HG03378 (cell line): ENCODE data around the gene YAE1.
A peak's percentile ranks its signal among the peaks of the same experiment; 100 is the strongest.
"Not testable (repeated sequence)": the region's sequence is repeated elsewhere in the genome, so short reads cannot be mapped to it uniquely, and the experiment has no call there.

Experiments
- ATAC-seq: cut with Tn5 transposase; IDR thresholded peaks from one replicate; pipeline ENCODE4 v1.9.1; 2021; ENCODE audit warnings: mild to moderate bottlenecking, moderate library complexity; ENCODE audit not compliant: unreplicated experiment

YAE1 gene, protein sequence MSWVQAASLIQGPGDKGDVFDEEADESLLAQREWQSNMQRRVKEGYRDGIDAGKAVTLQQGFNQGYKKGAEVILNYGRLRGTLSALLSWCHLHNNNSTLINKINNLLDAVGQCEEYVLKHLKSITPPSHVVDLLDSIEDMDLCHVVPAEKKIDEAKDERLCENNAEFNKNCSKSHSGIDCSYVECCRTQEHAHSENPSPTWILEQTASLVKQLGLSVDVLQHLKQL

DNA sequence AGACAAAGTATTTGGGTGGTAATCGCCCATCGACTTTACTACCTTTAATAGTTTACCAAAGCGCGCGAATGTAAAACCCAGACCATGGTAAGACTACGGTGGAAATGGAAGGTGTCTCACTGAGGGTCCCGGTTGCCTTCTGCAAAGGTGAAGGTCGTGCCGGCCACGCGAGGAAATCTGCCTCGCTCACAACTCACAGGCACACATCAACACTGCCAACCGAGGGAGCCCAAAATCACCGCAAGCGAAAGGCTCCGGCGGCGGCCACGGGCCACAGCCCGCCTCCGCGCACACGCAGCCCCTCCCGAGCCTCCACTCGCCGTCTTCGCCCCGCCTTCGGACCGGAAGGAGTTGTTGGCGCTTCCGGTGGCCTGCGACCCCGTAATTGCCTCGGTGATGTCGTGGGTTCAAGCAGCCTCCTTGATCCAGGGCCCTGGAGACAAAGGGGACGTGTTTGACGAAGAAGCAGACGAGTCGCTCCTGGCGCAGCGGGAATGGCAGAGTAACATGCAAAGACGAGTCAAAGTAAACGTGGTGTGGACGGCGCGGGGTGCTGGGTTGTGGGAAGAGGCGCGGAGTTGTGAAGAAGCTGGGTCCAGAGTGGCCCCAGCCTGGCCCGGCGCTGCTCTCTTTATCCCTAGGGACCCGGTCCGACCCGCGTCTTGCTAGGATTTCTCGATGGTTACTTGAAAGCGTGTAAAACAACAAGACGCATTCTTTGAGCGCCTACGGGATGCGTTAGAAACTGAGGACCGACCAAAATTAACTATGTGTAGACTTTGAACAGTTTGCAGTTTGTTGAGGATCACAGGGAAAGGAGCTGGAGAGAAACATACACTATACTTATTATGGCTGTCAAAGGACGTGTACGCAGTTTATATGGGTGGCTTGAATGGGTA lies at the start of gene YAE1:
YAE1 (plus strand) TSS at position 382 of the 899 bp plus-strand sequence; CDS start at position 397, 15 bp downstream.
- peak; percentile 93 for ATAC-seq

DNA sequence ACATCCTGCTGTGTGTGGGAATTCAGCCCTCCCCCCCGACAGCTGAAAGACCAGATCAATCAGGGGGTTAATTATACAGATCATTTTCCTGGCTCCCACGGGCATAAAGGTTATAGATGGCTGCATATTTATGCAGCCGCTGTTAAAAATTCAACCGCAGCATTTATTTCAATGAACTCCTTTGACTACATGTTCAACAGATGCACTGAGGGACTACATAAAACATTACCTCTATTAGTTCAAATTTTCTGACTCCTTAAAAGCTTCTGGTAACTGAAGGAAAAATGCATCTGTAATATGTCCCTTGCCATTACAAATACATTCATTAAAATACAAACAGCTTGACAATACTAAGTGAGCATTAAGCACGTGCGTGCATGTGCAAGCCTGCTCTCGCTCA lies 49.7 kb upstream of the YAE1 start:
- ATAC-seq, result no peak

DNA sequence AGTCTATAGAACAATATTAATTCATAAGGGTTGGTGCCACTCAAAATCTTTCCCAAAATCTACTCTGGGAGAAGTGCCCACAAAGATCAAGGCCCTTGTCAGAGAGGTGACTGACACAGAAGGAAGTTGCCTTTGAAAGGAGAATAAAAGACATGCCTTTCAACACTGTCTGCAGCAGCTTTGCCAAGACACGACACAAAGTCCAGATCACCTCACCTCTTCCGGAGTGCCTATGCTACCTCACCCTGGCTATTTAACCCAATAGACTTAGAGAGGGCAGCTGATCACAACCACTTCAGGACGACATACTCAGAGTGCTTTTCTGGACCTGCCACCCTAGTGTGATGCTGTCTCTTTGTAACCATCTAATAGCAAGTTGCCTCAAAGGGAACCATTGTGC lies 49.0 kb upstream of the YAE1 start:
- no peak for ATAC-seq

DNA sequence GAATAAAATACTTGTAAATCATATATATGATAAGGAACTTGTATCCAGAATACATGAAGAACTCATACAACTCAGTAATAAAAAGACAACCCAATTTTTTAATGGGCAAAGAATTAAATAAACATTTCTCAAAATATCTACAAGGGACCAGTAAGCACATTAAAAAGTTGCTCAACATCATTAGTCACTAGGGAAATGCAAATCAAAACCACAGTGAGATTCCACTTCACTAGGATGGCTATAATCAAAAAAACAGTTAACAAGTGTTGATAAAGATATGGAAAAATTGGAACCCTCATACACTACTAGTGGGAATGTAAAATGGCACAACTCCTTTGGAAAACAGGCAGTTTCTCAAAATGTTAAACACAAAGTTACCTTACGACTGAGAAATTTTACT lies 40.3 kb upstream of the YAE1 start:
- no peak for ATAC-seq

DNA sequence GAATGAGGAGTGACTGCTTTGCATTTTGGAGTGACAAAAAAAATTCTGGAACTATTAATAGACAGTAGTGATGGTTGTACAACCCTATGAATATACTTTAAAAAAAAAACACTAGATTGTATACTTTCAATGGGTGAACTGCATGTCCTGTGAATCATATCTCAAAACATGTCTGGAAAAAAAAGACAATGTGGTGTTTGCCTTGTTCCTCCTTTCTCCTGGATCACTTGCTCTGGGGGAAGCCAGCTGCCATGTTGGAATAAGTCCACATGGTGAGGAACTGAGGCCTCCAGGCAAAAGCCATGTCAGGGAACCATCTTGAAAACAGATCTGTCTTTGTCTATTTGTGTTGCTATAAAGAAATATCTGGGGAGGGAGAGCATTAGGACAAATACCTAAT lies 39.5 kb upstream of the YAE1 start:
- no peak for ATAC-seq

DNA sequence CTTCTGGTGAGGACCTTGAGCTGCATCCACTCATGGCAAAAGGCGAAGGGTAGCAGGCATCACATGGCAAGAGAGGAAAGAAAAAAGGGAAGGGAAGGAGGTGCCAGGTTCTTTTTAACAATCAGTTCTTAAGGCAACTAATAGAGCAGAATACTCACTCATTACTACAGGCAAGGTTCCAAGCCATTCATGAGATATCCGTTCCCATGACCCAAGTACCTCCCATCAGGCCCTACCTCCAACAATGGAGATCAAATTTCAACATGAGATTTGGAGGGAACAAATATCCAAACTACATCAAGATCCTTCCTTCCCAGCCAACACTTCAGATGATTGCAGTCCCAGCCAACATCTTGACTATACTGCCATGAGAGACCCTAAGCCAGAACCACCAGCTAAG lies 38.9 kb upstream of the YAE1 start:
- ATAC-seq, result no peak

DNA sequence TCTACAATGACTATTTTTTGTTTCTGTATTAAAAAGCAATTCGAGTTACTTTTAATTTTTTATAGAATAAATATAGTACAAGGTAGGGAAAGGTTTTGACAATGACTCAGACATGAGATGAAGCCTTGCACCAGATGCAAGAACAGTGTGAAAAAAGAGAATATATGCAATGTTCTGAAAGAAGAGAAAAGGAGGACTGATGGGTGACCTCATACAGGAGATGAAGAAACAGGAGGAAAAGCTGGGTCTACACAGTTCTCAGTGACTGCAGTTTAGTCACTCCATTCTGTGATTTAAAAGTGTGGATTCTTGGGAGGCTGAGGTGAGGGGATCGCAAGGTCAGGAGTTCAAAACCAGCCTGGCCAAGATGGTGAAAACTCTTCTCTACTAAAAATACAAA lies 38.3 kb upstream of the YAE1 start:
- ATAC-seq, result no peak

DNA sequence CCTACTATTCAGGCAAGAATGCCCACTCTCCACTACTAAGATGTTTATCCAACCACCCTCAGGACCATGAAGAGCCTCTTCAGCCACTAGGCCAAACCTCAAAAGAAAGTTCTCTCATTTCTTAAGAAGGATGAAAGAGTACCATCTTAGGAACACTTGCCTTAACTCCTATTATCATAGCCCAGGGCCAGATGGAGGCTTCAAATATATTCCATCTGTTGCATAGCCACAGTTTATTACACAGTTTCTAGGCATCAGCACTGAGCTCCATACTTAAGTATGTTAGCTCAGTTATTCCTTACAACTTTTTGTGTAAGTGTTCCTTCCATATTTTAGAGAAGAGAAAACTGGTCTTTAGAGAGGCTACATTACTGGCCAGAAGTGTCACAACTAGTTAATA lies 37.4 kb upstream of the YAE1 start:
- ATAC-seq, result no peak

DNA sequence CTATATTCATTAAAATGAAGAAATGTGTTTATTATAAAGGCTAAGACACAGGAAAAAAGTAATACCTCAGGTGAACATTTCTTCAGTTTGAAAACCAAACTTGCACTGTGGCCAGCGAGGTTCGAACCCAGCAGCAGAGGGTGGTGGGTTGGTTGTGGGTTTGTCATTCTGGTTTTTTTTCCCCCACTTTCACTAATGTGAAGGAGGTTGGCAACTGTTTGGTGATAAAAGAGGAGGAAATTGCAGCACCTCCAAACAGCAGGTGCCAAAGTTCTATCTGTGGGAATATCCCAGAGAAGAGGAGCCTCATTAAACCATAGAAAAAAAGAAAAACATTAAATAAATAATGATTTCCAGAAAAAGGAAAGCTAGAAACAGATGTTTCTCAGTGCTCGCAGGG lies 36.6 kb upstream of the YAE1 start:
- no peak for ATAC-seq

DNA sequence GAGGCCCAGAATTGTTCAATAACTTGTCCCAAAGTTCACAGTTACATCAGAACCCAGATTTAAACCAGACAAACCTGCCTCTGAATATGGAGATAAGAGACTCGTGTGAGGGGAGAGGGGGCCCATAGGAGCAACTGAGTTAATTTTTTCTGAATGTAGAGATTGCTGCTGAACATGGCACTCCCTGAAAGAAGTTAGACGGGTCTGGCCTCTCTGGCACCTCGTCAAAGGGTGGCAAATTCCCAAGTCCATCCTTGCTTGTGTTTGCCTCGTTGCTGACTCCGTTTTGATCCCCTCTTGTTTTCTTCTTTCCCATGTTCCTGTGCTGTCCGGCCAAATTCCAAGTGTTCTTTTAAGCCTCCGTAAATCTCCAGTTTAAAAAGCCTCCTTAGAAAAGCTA lies 35.2 kb upstream of the YAE1 start:
- ATAC-seq, result no peak

DNA sequence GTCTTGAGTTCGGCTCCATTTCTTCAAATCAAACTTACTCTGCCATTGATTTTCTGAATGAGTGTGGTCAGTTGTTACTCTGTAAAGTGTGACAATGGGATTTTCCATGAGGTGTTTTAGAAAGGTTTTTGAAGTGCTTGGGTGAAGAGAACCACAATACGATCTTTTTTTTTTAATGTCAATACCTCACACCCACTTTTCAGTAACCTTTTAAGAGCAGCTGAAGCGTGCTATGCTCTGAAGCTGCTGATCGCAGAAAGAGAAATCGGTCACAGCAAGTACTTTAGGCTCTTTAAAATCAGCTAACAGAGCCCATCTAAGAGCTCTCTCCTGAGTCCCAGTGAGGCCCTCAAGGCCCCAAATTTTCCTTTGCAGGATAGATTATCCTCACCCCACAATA lies 34.4 kb upstream of the YAE1 start:
- no peak for ATAC-seq

DNA sequence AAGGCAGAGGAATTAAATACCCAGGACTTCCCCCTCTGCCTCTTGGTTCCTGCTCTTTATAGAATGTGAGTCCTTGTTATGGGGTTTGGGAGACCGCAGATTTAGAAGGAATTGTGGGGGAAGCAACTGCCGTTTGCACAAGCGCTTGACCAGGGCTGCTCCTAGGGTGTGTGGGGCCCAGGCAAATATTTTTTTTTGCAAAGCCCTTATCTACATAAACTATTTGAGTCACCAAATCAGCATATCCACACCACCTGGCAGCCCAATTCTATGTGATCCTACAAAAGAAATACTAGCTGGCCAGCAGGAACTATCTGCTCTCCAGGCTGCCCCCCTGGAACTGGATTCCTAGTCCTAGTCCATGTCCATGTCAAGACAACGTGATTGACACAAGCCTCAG lies 33.4 kb upstream of the YAE1 start:
- ATAC-seq, result no peak

DNA sequence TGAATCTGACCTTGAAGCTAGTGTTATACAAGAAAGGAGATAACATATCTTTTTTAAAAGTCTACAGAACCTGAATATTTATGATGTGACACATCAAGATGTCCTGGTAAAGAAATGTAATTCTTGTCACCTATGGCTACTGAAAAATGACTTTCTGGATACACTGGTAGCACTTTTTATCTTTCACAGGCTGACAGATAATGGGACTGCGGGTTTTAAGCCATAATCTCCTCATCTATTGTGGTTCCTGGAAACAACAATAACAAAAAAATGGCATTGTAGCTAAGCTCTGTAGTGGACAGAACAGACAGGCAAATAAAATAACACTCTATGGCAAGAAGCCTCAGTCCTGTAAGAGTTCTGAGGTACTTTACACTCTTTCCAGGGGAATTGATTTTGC lies 31.6 kb upstream of the YAE1 start:
- no peak for ATAC-seq

DNA sequence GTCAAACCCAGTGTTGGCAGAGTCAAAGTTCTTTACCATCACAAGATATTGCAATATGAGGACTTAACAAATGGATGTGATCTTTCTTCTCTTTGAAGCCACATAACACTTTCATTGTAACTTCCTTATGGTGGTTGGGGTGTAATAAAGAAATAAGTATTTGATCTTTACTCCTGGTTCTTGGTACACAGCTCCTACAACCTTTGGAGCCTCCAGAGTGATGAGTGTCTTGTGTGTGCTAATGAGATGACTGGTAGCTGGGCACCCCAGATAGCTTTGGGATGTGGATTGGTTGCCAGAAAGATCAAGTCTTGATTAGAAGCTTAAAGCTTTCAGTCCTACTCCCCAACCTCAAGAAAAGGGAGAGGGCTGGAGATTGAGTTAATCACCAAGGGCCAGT lies 31.1 kb upstream of the YAE1 start:
- ATAC-seq, result no peak

DNA sequence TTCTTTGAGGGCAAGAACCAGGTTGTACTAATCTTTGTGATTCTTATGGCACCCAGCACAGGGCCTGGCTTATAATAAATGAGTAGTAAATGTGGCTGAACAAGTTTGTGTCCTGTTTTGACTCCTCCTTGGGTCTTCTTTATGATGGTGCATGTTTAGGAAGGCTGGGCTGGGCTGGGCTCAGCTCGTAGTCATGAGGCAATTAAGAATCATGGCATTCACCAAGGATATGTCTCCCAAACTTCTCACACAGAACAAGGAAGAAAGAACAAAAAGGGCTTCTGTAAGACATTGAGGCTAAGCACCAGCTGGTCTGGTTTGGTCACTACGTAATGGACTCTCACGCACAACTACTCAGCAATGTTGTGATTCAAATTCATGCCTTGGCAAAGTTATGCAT lies 30.5 kb upstream of the YAE1 start:
- no peak for ATAC-seq

DNA sequence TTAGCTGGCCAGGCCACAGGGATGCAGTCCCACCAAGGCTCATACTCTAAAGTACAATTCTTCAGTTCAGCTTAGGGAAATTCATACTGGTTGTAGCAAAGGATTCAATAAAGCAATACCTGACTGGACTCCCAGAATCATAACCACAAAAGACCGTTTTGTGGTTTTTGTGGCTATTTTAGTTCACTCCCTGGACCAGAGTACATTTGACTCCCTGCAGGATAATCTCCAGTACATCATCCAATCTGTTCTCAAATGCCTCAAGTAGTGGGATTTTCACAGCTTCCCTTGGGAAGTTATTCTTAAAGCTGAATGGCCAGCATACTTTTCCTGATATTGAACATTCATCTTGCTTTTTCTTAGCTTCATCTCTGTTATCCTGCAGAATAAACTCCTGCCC lies 29.3 kb upstream of the YAE1 start:
- ATAC-seq, result no peak

DNA sequence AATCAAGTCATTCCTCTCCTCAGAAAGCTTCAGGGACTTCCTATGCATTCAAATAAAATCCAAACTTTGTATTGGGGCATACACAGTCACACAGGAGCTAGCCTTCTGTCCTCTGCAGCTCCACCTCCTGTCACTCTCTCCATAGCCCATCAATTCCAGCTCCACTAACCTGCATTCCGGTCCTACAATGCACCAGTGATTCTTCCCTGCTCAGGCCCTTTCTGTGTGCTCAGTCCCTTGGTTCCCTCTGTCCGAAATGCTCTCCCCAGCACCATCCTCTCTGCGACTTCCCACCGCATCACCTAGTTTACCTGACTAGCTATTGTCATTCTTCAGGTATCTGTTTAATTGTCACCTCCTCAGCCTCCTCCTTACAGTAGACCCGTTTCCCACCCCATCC lies 26.4 kb upstream of the YAE1 start:
- ATAC-seq, result no peak

DNA sequence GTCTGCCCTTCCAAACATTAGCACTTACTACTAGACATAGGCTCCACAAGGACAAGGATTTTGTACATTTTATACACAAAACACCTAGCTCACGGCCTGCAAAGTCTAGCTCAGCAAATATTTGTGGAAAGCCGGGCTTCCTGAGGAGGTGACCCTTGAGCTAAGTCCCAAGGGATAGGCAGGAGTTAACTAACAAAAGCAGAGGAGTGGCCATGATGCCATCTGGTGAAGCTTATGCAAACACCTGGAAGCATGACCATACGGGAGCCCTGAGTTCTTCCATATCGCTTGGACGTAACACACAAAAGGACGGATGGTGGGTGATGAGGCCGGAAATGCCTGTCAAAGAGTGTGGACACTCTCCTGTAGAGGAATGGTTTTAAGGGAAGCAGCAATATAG lies 25.9 kb upstream of the YAE1 start:
- ATAC-seq, result no peak

DNA sequence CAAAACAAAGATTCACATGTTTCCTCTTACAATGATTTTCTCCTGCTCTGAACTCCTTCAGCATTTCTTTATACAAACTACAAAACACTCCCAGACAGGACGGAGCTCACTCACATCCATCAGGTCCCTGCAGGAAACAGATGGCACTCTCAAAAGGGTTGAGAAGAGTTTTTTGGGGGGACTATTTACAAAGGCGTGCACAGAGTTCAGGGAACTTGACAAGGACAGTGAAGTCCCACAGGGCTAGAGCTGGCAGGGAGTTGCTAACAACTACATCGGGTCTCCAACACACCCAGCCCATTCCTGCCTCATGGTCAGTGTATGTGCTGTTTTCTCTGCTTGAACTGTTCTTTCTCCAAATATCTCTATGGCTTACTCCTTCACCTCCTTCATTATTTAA lies 24.7 kb upstream of the YAE1 start:
- ATAC-seq, result no peak

DNA sequence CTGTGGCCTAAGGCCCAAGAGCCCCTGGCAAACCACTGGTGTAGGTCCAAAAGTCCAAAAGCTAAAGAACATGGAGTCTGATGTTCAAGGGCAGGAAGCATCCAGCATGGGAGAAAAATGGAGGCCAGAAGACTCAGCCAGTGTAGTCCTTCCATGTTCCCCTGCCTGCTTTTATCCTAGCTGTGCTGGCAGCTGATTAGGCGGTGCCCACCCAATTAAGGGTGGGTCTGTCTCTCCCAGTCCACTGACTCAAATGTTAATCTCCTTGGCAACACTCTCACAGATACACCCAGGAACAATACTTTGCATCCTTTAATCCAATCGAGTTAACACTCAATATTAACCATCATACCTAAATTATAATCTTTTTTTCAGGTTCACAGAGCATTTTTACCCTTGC lies 21.4 kb upstream of the YAE1 start:
- ATAC-seq, result not testable (repeated sequence)

DNA sequence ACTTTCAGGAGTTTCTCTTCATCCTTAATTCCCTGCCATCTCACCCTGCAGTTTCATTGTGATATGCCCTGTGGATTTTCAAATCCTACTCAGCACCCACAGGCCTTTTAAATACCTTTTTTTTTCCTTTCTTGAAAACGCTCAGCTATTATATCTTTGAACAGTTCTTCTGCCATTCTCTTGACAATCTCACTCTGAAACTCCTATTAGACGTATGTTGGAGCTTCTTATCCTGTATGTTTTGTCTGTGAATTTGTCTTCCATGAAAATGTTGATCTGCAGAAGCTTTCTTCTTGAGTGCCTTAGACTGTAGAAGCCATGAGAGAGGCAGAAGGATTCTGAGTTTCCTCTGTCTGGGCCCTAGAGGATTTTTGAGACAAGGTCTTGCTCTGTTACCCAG lies 18.9 kb upstream of the YAE1 start:
- no peak for ATAC-seq

DNA sequence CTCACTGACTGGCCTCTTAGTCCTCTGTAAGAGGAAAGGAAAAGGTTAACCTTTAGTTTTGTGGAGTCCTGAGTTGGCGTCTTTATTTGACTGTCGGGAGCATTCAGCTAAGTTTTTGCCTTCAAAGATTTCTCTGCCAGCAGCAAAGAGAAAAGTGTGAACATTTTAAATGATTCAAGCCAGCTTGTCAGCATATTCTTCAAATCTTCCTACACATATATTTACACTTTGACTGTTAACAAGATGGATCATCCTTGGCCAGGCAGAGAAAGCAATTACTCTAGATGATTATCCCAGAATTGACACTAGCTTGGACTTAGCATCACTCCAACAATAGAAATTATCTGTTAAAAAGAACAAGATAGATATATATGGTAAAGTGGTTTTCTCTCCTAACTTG lies 15.8 kb upstream of the YAE1 start:
- no peak for ATAC-seq

DNA sequence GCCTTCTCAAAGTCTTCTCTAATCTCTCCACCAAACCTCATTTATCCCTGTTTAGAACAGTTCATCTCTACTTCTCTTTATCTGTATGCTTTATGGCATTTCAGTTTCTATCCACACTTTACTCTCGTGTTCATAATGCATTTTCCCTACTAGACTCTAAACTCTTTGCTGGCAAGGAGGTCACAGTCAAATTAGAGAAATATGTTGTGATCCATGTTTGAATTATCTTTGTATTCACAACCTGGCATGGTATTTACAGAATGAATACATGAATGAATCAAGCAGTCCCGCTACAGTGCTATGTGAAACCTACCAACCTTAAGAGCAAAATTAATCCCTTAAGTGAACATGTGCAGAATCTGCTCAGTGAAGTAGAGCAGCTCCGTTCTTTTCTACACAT lies 12.8 kb upstream of the YAE1 start:
- no peak for ATAC-seq
